Upper lobe of left lung (tissue), 6 donors: ENCODE results near the gene GRIK5. TPM values are rescaled to one million over a fixed set of nuclear protein-coding genes. Genes with fewer than 3 reads are reported as not detected.

Experiments used
- ATAC-seq, 2 donors: fragments of 200-7000 bp; cut with Tn5 transposase; one replicate each; pipeline ENCODE4 v1.9.1; 2022; ENCODE audit warnings: mild to moderate bottlenecking in 2 of 2, moderate library complexity in 2 of 2; ENCODE audit not compliant: low FRiP score in 2 of 2
- DNase-seq, 2 donors: peaks; one replicate each; pipeline ENCODE4 v3.0.0-alpha.2; 2019 to 2020
- H3K27ac ChIP-seq, 4 donors: fragments of 200-600 bp; sonication (generic); one replicate each; pipeline ENCODE4 v1.5.1; 2016 to 2019
- H3K27me3 ChIP-seq, 4 donors: fragments of 200-600 bp; sonication (generic); one replicate each; pipeline ENCODE4 v1.5.1; 2017 to 2019
- H3K36me3 ChIP-seq, 4 donors: fragments of 200-600 bp; sonication (generic); one replicate each; pipeline ENCODE4 v1.5.1; 2016 to 2019
- H3K4me1 ChIP-seq, 4 donors: fragments of 200-600 bp; sonication (generic); one replicate each; pipeline ENCODE4 v1.5.1; 2018 to 2019
- H3K4me3 ChIP-seq, 4 donors: fragments of 200-600 bp; sonication (generic); one replicate each; pipeline ENCODE4 v1.5.1; 2017 to 2019; ENCODE audit warnings: mild to moderate bottlenecking in 2 of 4, moderate library complexity in 1 of 4
- H3K9me3 ChIP-seq, 4 donors: fragments of 200-600 bp; sonication (generic); one replicate each; pipeline ENCODE4 v1.5.1; 2018 to 2019
- CTCF ChIP-seq, 6 experiments: fragments of 450-650 bp in 4 of 6; fragments of 200-600 bp in 2 of 6; sonication (generic) in 2 of 6; IDR thresholded peaks; one replicate each; pipeline ENCODE4 v1.5.1; 2016 to 2019; ENCODE audit warnings: antibody characterized with exemption in 6 of 6
- EP300 ChIP-seq, 4 donors: sonication (generic); formaldehyde crosslinking; IDR thresholded peaks; one replicate each; pipeline ENCODE4 v1.5.1; 2017; ENCODE audit warnings: antibody characterized with exemption in 4 of 4, control low read depth in 2 of 4
- POLR2A ChIP-seq, 4 donors: fragments of 450-650 bp; IDR thresholded peaks; one replicate each; pipeline ENCODE4 v1.5.1; 2016 to 2017; ENCODE audit warnings: antibody characterized with exemption in 4 of 4, mild to moderate bottlenecking in 2 of 4
- POLR2AphosphoS5 ChIP-seq, 2 donors: sonication (generic); formaldehyde crosslinking; IDR thresholded peaks; one replicate each; pipeline ENCODE4 v1.5.1; 2017; ENCODE audit warnings: antibody characterized with exemption in 2 of 2
- WGBS, 2 donors: methylation state at CpG; one replicate each; pipeline ENCODE4 v1.1.5; 2017 to 2018; 5-methylcytosine and 5-hydroxymethylcytosine counted together
- total RNA-seq, 6 donors: library from RNA; depleted of rRNA in 4 of 6; stranded (reverse); fragments of >200 nt in 4 of 6; gene quantifications; one replicate each; pipeline versions ENCODE4 v1.1.0 to v1.2.1, GENCODE V29; 2016 to 2021
- donor health status: DM: no; HTN: no; CAD: no; lungs with moderate emphysema.
- donor health status: DM: no; HTN: yes; CAD: no; lungs with severe emphysema.

The GRIK5 gene
- total RNA-seq, 6 donors from 2014 or later = 0.15 to 2.7 (median 0.54) TPM; not detected in 1

GRCh38 chr19:41956621-41957020, 113.4 kb downstream of the GRIK5 start:
- ATAC-seq = no peak
- TF ChIP-seq CTCF (IDR thresholded peaks at IDR 0.05) (no peak), EP300 (IDR thresholded peaks at IDR 0.05) (no peak), POLR2A (IDR thresholded peaks at IDR 0.05) (no peak), POLR2AphosphoS5 (IDR thresholded peaks at IDR 0.05) (no peak)
- peaks cover 0 to 24% (median 10%) of the 10 kb centered on the region in 4 donors for H3K36me3 ChIP-seq
- peaks cover 12 to 21% (median 20%) of the 10 kb centered on the region in 4 donors for H3K4me1 ChIP-seq
- peak overlapping the region in 1 of 4 donors; percentile 94 for H3K27ac ChIP-seq
- H3K4me3 ChIP-seq = no peak overlapping the region
- no peaks in the 10 kb centered on the region for H3K9me3 ChIP-seq
- WGBS, 2 donors = 92 to 96% methylated on average over 5 to 13 of the region's 13 CpGs
- DNase-seq = peak in 1 of 2 donors; percentile 65
- H3K27me3 ChIP-seq = no peaks in the 10 kb centered on the region

GRCh38 chr19:41955521-41955920, 114.5 kb downstream of the GRIK5 start:
- no peak overlapping the region for H3K4me3 ChIP-seq
- WGBS, 2 donors = 75 to 79% methylated on average over 7 of the region's 7 CpGs

GRCh38 chr19:41951686-41952172, 118.3 kb downstream of the GRIK5 start:
- Histone ChIP-seq H3K27ac (no peak overlapping the region), H3K27me3 (no peaks in the 10 kb centered on the region), H3K4me3 (no peak overlapping the region), H3K4me1 (no peaks in the 10 kb centered on the region), H3K9me3 (no peaks in the 10 kb centered on the region), H3K36me3 (peaks cover 0 to 21% (median 9%) of the 10 kb centered on the region in 4 donors)
- ATAC-seq = peak; percentile 81 to 92
- peak; percentile 93 to 98 (median 96) for TF ChIP-seq CTCF (IDR thresholded peaks at IDR 0.05)
- TF ChIP-seq POLR2A (IDR thresholded peaks at IDR 0.05) = no peak
- 5 to 6% methylated on average over 9 to 12 of the region's 12 CpGs for WGBS, 2 donors
- DNase-seq = peak; percentile 68 to 75

More at GRCh38 chr19:41955521-41955920, 114.5 kb downstream of the GRIK5 start:
- H3K9me3 ChIP-seq = no peaks in the 10 kb centered on the region
- ATAC-seq = no peak
- H3K27me3 ChIP-seq = no peaks in the 10 kb centered on the region
- TF ChIP-seq EP300 (IDR thresholded peaks at IDR 0.05) = no peak
- H3K4me1 ChIP-seq = peaks cover 12 to 21% (median 20%) of the 10 kb centered on the region in 4 donors
- peak overlapping the region in 1 of 4 donors; percentile 42 for H3K27ac ChIP-seq
- peak in 1 of 2 donors; percentile 32 for DNase-seq
- H3K36me3 ChIP-seq = peaks cover 0 to 24% (median 10%) of the 10 kb centered on the region in 4 donors

Other genes starting within 250 kb of the GRIK5 start
- not detected for gene LYPD4, start 225.5 kb downstream of the GRIK5 start, total RNA-seq
- not detected for gene DMRTC2, start 225.2 kb downstream of the GRIK5 start, total RNA-seq
- gene RPS19, start 210.0 kb downstream of the GRIK5 start, total RNA-seq = 1,000 to 10,000 TPM in 5 of 6 donors, 100 to 1,000 TPM in 1; 677 to 2,013 (median 1,382) TPM
- 1 to 10 TPM in 4 of 6 donors, under 1 TPM in 1, not detected in 1; 0.76 to 4.7 (median 4.1) TPM for gene CD79A, start 192.9 kb downstream of the GRIK5 start, total RNA-seq
- 100 to 1,000 TPM; 115 to 731 (median 233) TPM for gene ARHGEF1, start 187.0 kb downstream of the GRIK5 start, total RNA-seq
- 1 to 10 TPM in 2 of 6 donors, under 1 TPM in 3, not detected in 1; 0.20 to 6.3 (median 0.49) TPM for gene ERFL, start 141.8 kb downstream of the GRIK5 start, total RNA-seq
- gene RABAC1, start 110.9 kb downstream of the GRIK5 start, total RNA-seq = 100 to 1,000 TPM in 5 of 6 donors, 10 to 100 TPM in 1; 59.7 to 222 (median 163) TPM
- gene ATP1A3, start 76.0 kb downstream of the GRIK5 start, total RNA-seq = under 1 TPM in 4 of 6 donors, not detected in 2; under 0.01 to 0.51 (median 0.15) TPM
- gene ZNF574, start 6.0 kb upstream of the GRIK5 start, total RNA-seq = 10 to 100 TPM in 4 of 6 donors, 1 to 10 TPM in 2; 9.2 to 26.4 (median 13.3) TPM
- gene POU2F2, start 62.2 kb upstream of the GRIK5 start, total RNA-seq = 10 to 100 TPM in 1 of 6 donors, 1 to 10 TPM in 5; 1.3 to 12.0 (median 5.0) TPM
- gene DEDD2, start 147.5 kb upstream of the GRIK5 start, total RNA-seq = 100 to 1,000 TPM in 1 of 6 donors, 10 to 100 TPM in 5; 38.6 to 154 (median 51.2) TPM
- gene ZNF526, start 150.1 kb upstream of the GRIK5 start, total RNA-seq = 10 to 100 TPM in 4 of 6 donors, 1 to 10 TPM in 2; 7.9 to 13.8 (median 11.4) TPM
- gene GSK3A, start 172.4 kb upstream of the GRIK5 start, total RNA-seq = 10 to 100 TPM; 33.2 to 46.9 (median 39.1) TPM
- gene ERF, start 184.9 kb upstream of the GRIK5 start, total RNA-seq = 10 to 100 TPM; 13.6 to 59.4 (median 32.5) TPM
- gene CIC, start 199.0 kb upstream of the GRIK5 start, total RNA-seq = 100 to 1,000 TPM in 1 of 6 donors, 10 to 100 TPM in 5; 52.6 to 170 (median 77.7) TPM
- 1 to 10 TPM in 1 of 6 donors, under 1 TPM in 2, not detected in 3; 0.40 to 1.4 (median 0.61) TPM for gene PRR19, start 231.9 kb upstream of the GRIK5 start, total RNA-seq
- 10 to 100 TPM; 13.6 to 21.2 (median 18.8) TPM for gene PAFAH1B3, start 232.4 kb upstream of the GRIK5 start, total RNA-seq
- under 1 TPM in 3 of 6 donors, not detected in 3; 0.34 to 0.79 (median 0.49) TPM for gene TMEM145, start 243.1 kb upstream of the GRIK5 start, total RNA-seq